CD4-positive, alpha-beta T cell treated with Interleukin-1 beta for 1 hour (primary cell): ENCODE data around the gene TBXAS1.

ENCODE experiments used
- DNase-seq, 2 donors: peaks; one replicate each; pipeline ENCODE4 v3.0.0-alpha.2; 2020 to 2022

Gene TBXAS1

DNA sequence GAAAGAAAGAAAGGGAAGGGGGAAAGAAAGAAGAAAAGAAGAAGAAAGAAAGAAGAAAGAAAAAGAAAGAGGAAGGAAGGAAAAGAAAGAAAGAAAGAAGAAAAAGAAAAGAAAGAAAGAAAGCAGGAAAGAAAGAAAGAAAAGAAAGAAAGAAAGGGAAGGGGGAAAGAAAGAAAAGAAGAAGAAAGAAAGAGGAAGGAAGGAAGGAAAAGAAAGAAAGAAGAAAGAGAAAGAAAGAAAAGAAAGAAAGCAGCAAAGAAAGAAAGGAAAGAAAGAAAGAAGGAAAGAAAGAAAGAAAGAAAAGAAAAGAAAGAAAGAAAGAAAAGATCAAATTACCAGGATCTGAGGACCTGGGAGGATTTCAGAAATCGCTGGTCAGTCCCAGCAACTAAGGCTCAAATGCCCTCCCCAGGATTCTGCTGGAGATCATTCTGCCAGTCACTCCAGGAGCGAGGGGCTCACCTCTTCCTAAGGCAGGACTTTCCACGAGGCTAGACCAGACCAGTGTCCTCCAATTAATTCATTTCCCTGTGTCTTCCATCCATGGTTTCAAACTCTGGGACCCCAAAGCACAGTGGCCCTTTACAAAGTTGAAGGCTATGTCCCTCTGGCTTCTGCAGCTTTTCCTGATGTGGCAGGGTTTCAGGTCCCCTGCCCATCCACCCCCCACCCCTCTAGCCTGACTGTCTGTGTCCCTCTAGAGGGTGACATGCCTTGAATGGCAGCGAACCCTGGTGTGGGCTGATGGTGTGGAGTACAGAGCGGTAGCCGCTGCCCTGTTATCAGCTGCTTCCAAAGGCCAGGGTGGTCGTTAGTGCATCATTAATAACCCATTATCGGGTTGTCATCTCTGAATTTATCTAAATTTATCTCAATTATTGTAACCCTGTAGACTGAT, 155.8 kb downstream of the TBXAS1 start:
- no peak for DNase-seq

DNA sequence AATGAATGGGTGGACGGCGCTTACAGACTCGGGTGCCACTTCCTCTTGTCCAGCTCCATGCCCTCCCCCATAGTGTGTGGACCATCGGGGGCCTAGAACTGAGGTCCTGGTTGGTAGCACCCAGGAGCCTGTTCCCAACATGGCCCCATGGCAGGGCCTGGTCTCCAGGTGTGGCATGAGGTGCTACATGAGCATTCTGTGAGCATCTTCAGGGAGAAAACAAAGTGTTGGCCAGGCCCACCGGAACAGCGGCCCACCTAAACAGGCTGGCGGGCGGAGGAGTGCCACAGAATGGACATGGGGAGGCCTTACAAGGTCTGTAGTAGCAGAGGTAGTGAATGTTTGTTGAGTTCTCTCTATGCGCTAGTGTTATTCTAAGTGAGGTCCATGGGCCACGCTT, 156.7 kb downstream of the TBXAS1 start:
- DNase-seq, result no peak

DNA sequence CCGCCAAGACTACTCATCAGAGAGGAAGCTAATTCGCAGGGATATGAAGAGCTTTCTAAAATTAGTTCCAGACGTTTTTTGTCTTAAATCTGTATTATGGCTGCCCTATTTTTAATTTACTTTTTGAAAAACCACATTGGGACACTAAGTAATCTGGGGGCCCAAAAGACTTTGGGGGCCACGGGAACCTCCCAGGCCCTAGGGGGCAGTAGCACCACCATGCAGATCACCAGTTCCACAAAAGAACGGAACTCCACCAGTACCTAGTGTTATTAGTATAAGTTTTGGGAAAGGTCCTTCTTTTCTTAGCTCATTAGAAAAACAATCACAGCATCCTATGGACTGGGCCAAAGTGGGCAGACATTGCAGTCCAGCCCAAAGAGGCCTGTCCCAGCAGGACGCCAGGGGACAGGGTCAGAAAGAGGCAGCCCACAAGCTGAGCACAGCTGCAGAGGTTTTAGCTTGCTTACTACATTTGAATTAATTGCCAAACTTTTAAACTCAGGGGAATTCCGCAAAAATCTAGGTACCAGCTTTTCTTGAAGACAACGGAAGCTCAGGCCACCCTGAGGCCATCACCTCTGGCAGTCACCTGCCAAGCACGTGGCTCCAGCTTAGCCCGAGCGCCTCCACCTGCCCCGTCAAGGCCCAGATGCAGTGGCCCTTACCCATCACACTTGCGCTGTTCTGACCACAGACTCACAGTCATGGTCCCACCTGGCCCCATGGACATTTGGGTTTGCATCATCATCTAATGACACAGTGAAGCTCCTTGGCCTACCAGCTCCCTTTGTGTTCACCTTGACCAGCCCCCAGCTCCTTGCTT, 158.8 kb downstream of the TBXAS1 start:
- DNase-seq, result no peak

- no peak for DNase-seq
Observed at GRCh38 chr7:139989366-139990141, 160.5 kb downstream of the TBXAS1 start.

GRCh38 chr7:139990142-139990535, 161.1 kb downstream of the TBXAS1 start:
- DNase-seq, result no peak

GRCh38 chr7:139990571-139991268, 161.7 kb downstream of the TBXAS1 start:
- DNase-seq, result no peak

GRCh38 chr7:139991269-139991666, 162.2 kb downstream of the TBXAS1 start:
- no peak for DNase-seq

DNA sequence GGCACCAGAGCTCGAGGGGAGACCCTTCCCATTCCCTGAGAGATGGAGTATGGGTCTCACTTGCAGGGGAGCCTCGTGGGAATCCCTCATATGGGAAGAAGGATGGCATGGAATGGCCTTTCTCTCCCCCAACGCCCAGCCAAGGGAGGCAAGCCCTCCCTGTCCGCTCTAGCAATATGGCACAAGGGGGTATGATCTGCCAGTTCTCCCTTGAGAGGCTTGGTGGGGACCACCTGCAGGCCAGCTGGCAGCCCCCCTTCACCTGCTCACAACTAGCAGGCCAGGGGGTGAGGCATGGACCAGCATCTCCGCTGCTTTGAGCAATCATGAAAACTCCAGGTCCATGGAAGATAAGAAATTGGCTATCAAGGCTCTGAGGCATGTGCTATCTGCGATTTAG, 162.8 kb downstream of the TBXAS1 start:
- DNase-seq, result no peak

DNA sequence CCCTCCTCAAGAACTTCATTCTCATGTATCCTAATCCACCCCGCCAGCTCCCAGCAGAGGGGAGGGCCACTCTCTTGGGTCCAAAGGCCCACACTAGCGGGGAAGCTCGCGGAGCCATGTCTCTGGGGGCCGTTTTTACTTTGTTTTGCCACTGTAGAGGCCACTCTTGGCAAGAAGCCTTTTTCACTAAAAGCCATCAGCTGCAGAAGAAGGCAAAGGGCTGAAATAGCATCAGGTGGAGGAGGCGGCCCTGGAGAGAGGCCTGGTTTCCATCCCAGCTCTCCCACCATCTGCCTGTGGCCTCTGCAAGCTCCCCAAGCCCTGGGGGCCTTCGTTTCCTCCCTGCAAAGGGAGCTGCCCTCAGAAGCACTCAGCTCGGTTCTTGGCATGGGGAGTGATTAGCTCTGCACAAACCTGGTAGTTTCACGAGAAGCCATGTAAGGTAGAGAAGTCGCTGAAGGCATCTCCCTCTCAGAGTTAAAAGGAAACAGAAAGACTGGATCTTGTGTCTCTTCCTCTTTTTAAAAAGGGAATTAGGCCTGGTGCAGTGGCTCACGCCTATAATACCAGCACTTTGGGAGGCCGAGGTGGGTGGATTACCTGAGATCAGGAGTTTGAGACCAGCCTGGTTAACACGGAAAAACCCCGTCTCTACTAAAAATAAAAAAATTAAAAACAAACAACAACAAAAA, 163.4 kb downstream of the TBXAS1 start:
- DNase-seq, result no peak

DNA sequence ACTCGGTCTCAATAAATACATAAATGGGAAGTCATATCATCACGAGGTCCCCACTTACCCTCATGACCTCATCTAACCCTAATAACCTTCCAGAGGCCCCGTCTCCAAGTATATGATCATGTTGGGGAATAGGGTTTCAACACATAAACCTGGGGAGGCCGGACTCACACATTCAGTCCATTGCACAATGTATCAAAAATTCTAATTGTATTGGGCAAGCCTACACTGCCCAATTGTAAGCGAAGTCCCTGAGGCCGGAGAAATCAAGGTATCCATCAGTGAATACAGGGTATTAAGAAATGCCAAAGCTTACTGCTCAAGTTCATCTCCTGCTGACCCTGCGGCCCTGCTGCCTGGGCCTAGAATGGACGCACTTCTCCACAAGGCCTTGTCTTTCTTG, 164.1 kb downstream of the TBXAS1 start:
- DNase-seq, result no peak

- DNase-seq, result no peak
Observed at GRCh38 chr7:139993592-139993991, 164.5 kb downstream of the TBXAS1 start.

GRCh38 chr7:139994356-139994755, 165.3 kb downstream of the TBXAS1 start:
- DNase-seq, result no peak

DNA sequence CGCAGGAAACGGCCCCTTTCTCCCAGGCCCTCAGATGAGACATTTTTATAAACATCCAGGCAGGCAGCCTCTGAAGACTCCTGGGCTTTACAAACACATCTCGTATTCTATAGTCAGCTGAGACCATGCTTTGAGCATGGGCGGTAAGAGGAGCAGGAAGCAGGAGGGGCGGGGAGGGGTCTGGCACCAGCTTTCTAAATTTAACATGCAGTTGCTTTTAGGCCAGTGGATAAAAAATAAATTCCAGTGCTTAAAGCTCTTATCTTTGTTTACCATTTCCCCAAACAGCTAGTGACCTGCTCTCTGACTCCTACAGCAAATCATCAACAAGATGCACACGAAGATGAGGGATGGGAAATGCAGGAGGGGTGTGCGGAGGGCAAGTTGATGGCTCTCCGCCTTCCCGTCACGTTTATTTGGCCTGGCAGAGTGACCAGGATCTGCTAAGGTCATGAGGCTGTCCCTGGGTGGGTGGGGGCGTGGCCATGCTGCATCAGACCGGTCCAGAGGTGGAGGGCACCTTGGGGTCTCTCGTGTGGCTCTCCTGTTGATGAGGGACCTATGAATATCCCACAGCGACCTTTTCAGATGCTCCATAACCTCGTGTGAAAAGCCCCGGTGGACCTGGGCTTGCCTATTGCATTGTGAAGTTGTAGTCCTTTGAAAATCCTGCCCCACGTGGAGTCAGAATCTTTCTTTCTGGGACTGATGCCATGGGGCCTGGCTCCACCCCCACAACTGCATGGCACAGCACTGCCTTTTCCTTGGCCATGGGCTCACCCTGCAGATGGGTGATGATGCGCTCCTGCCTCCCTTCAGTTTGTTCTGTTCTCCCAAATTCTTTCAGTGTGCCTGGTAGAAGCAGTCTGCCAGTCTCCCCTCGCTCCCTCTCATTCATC, 166.2 kb downstream of the TBXAS1 start:
- no peak for DNase-seq

GRCh38 chr7:139998572-139998971, 169.5 kb downstream of the TBXAS1 start:
- no peak for DNase-seq

DNA sequence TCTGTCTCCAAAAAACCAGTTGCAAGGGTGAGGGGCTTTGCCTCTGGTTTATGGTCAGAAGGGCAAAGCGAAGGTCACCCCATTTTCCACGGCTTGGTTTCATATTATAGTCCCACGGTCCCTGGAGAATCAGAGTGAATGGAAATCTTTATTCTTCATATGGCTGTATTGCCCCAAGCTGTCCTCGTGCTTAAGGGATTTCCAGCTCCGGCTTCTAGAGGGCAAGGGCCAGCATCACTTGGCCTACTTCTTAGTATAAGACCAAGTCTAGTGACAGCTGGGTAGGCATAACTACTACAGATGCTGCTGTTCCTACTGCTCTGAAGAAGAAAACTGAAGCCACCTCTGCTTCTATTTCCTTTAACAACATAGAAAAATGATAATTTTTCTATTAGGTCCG, 170.5 kb downstream of the TBXAS1 start:
- no peak for DNase-seq

DNA sequence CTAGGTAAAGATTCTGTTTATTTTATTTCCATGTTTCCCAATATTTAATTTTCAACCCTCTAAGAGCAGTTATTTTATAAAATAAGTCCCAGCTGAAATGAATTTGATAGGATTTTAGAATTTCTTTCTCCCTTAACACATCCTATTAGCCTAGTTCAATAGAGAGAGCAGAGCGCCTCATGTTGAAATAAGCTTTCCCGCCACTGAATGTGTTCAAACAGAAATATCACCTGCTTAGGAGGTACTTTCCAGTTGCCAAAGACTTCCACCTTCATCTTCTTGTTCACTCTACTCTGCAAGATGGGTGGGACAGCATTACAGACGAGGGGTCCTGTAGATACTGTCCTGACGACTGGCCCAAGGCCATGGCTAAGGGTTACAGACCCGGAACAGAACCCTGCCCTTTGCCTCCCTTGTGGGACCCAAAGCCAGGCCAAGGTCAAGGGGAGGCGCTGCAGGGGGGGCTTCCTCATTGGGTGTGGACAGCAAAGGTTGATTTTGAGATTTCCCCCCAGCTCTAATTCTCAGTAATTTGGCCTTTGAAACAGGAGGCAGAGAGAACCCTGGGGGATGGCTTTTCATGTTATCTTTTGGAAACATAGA, 171.7 kb downstream of the TBXAS1 start:
- DNase-seq, result no peak

GRCh38 chr7:140003913-140004382, 174.9 kb downstream of the TBXAS1 start:
- peak; percentile 32 to 52 for DNase-seq

- DNase-seq, result no peak
Observed at GRCh38 chr7:140004672-140005071, 175.6 kb downstream of the TBXAS1 start.

DNA sequence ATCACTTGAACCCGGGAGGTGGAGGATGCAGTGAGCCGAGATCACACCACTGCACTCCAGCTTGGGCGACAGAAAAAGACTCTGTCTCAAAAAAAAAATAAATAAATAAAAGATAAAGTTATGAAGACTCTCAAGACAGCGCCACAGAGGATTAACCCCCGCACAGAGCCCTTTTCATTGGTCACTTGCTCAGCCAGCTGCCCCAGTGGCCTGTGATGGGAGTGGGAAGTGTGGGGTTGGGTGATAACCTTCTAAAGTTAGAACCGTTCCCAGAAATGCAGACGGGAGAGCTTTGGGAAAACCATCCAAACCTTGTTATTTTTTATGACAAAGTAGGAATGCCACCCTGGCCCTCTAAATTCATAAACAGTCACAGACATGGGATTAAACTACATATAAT, 176.3 kb downstream of the TBXAS1 start:
- DNase-seq, result no peak
